ENCODE data around the gene PCLO. TPM values are rescaled to one million over a fixed set of nuclear protein-coding genes. Genes with fewer than 3 reads are reported as not detected.

PCLO gene
- total and polyA plus RNA-seq, 2 of the 8 experiments (the other 6 are each of a cell fraction or from before 2014, with no cell fraction given), result 1.5 to 3.2 TPM

GRCh38 chr7:82704121-82704520 lies 458.6 kb downstream of the PCLO start:
- no peak for FAIRE-seq
- H3K23ac ChIP-seq (ENCODE audit: insufficient read length), result no peak overlapping the region
- no peak overlapping the region for H2AFZ ChIP-seq (ENCODE audit: low read length)
- no peak overlapping the region for H3K18ac ChIP-seq (ENCODE audit: extremely low read depth, low read length)
- H4K8ac ChIP-seq (ENCODE audit: extremely low read depth, insufficient read depth, low read length), result no peak overlapping the region
- H2BK20ac ChIP-seq (ENCODE audit: low read length), result no peak overlapping the region
- no peak overlapping the region for H3K4ac ChIP-seq (replicated peaks; ENCODE audit: insufficient read length, low read depth, low read length)
- no peak overlapping the region for H3K4me3 ChIP-seq (ENCODE audit: extremely low read depth in 1 of 4, insufficient read depth in 2 of 4, low read depth in 3 of 4, low read length in 4 of 4)
- TF ChIP-seq TAF1 (IDR thresholded peaks at IDR 0.05; ENCODE audit: low read depth, low read length) (no peak), CREB1 (IDR thresholded peaks at IDR 0.05) (no peak), SIN3A (conservative IDR thresholded peaks at IDR 0.05 in 1 of 2, IDR thresholded peaks at IDR 0.05 in 1 of 2; ENCODE audit: low read depth in 1 of 2, low read length in 2 of 2) (no peak)
- H3K4me2 ChIP-seq (ENCODE audit: insufficient read depth in 1 of 2, low read depth in 2 of 2, low read length in 2 of 2), result no peak overlapping the region
- no peak overlapping the region for H2BK120ac ChIP-seq (replicated peaks; ENCODE audit: low read depth, low read length)
- no peak overlapping the region for H2BK12ac ChIP-seq (ENCODE audit: low read depth, low read length)
- H3K4me1 ChIP-seq (replicated peaks in 1 of 4; ENCODE audit: control insufficient read depth in 3 of 4, insufficient read depth in 4 of 4, low read length in 3 of 4), result no peaks in the 10 kb centered on the region
- no peak overlapping the region for H4K5ac ChIP-seq (ENCODE audit: insufficient read length, low read depth, low read length)
- H3K79me1 ChIP-seq (ENCODE audit: low read depth, low read length), result no peaks in the 10 kb centered on the region
- no peaks in the 10 kb centered on the region for H3K36me3 ChIP-seq (ENCODE audit: control insufficient read depth in 2 of 4, insufficient read depth in 4 of 4, low read length in 3 of 4)
- H3K56ac ChIP-seq (replicated peaks; ENCODE audit: insufficient read length, low read depth, low read length), result no peak overlapping the region
- H2AK5ac ChIP-seq (ENCODE audit: low read depth, low read length), result no peak overlapping the region
- H3K27me3 ChIP-seq (replicated peaks in 1 of 4; ENCODE audit: control insufficient read depth in 3 of 4, extremely low read depth in 1 of 4, insufficient read depth in 3 of 4, low read length in 3 of 4), result no peaks in the 10 kb centered on the region
- POLR2A ChIA-PET (ENCODE audit: partially characterized antibody), result no interaction called here
- no peak for DNase-seq (ENCODE audit: low read depth in 1 of 2, low spot score in 2 of 2)
- no peaks in the 10 kb centered on the region for H4K20me1 ChIP-seq (replicated peaks in 1 of 2; ENCODE audit: control insufficient read depth in 1 of 2, insufficient read depth in 2 of 2, low read length in 2 of 2)
- H3K9ac ChIP-seq (replicated peaks in 1 of 4; ENCODE audit: extremely low read depth in 1 of 4, low read depth in 3 of 4, low read length in 3 of 4), result no peak overlapping the region
- no peaks in the 10 kb centered on the region for H3K79me2 ChIP-seq (ENCODE audit: control insufficient read depth in 1 of 2, insufficient read depth in 2 of 2, low read length in 2 of 2)
- CTCF ChIA-PET (ENCODE audit: partially characterized antibody), result no interaction called here
- H3K9me3 ChIP-seq (ENCODE audit: insufficient read depth in 2 of 2, low read depth in 1 of 2, low read length in 1 of 2), result no peaks in the 10 kb centered on the region
- no peak overlapping the region for H3K27ac ChIP-seq (ENCODE audit: low read depth, low read length)
- no peaks in the 10 kb centered on the region; the same call in 1 of the 2 replicates for H3K23me2 ChIP-seq (ENCODE audit: low read depth, low read length)
- H2BK5ac ChIP-seq (ENCODE audit: low read depth, low read length), result no peak overlapping the region
- H4K91ac ChIP-seq (replicated peaks; ENCODE audit: insufficient read length, low read length), result no peak overlapping the region
- no peak overlapping the region for H3K14ac ChIP-seq (ENCODE audit: insufficient read length)
- no peak overlapping the region for H2BK15ac ChIP-seq (ENCODE audit: low read length)

Small RNA genes within 50 kb of the gene (small RNA-seq; reads per million reads assigned to genes)
- gene RNA5SP235 (ENCODE audit: insufficient read depth), result not detected
